ENCODE data around the gene COL26A1. TPM values are rescaled to one million over a fixed set of nuclear protein-coding genes. Genes with fewer than 3 reads are reported as not detected.
"Not testable (repeated sequence)": the region's sequence is repeated elsewhere in the genome, so short reads cannot be mapped to it uniquely, and the experiment has no call there.

COL26A1 gene
- total RNA-seq, 1 experiment from 2014 or later = 0.43 TPM

DNA sequence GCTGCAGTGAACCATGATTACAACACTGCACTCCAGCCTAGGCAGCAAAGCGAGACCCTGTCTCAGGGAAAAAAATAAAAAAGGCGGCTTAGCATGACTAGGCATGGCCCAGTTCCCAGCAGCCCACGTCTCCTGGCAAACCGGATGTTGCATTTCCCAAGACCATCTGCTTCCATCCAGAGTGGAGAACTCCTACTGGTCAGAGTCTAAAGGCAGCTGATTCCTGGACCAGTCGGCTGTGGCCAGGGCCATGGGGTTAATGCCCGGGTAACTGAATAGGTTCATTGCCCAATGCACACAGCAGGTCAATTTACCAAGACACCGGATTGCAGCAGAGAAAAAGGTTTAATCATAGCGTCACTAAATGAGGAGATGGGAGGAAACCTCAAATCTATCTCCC is 133.3 kb downstream of the COL26A1 start:
- intact Hi-C loops (cut with micrococcal nuclease; ENCODE audit: unreplicated experiment) = no loop called here
- H3K27me3 ChIP-seq (replicated peaks; ENCODE audit: insufficient read depth, low read depth, low read length, poor library complexity) = no peaks in the 10 kb centered on the region
- peaks cover 3% of the 10 kb centered on the region for H3K4me1 ChIP-seq (ENCODE audit: insufficient read depth, low read length, poor library complexity, severe bottlenecking)
- TF ChIP-seq EZH2 (IDR thresholded peaks at IDR 0.05; ENCODE audit: borderline replicate concordance, low read depth, low read length, poor library complexity, severe bottlenecking) = no peak
- TF ChIP-seq, protein P1, sequence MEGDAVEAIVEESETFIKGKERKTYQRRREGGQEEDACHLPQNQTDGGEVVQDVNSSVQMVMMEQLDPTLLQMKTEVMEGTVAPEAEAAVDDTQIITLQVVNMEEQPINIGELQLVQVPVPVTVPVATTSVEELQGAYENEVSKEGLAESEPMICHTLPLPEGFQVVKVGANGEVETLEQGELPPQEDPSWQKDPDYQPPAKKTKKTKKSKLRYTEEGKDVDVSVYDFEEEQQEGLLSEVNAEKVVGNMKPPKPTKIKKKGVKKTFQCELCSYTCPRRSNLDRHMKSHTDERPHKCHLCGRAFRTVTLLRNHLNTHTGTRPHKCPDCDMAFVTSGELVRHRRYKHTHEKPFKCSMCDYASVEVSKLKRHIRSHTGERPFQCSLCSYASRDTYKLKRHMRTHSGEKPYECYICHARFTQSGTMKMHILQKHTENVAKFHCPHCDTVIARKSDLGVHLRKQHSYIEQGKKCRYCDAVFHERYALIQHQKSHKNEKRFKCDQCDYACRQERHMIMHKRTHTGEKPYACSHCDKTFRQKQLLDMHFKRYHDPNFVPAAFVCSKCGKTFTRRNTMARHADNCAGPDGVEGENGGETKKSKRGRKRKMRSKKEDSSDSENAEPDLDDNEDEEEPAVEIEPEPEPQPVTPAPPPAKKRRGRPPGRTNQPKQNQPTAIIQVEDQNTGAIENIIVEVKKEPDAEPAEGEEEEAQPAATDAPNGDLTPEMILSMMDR (conservative IDR thresholded peaks at IDR 0.05; ENCODE audit: low read depth, low read length) = no peak
- no peak overlapping the region for H3K27ac ChIP-seq (ENCODE audit: low read depth, low read length, poor library complexity, severe bottlenecking)
- no peaks in the 10 kb centered on the region for H3K9me3 ChIP-seq (ENCODE audit: low read depth, low read length, poor library complexity, severe bottlenecking)
- no TSS peak for BruUV-seq (replicated peaks)
- ChIA-PET POLR2A (ENCODE audit: low non-redundant PET) (no interaction called here), CTCF (no interaction called here)
- no peak for DNase-seq (ENCODE audit: low spot score)
- no peaks in the 10 kb centered on the region for H3K36me3 ChIP-seq (ENCODE audit: insufficient read depth, low read length, poor library complexity, severe bottlenecking)
- H3K4me3 ChIP-seq (ENCODE audit: low read depth, low read length, poor library complexity, severe bottlenecking) = no peak overlapping the region

DNA sequence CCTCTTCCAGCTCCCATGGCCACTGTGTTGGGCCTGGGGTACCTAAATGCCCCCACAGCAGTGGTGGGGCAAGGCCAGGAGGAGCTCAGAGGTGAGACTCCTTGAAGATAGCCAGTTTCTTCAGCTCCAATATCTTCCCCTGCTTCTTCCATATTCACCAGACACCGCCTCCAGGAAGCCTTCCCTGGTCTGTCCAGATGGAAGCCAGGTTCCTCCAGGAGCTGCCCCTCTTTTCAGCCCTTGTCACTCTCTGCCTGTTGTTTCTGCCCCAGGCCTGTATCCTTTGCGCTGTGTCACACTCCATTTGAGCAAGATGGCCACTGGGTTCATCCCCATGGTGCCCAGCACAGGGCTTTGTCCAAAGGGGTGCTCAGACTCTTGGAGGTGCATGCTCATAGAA is 138.7 kb downstream of the COL26A1 start:
- intact Hi-C loops (cut with micrococcal nuclease; ENCODE audit: unreplicated experiment) = loop anchor here (10.0 kb wide), 1 partner anchor 177 kb away; the partner anchor contains the start of gene IFT22
- CTCF ChIA-PET = interaction anchor here (0.7 kb wide), 1 partner anchor 767 kb away, joined by 9 read pairs; no protein-coding TSS in a partner anchor
- no TSS peak for BruUV-seq (replicated peaks)

DNA sequence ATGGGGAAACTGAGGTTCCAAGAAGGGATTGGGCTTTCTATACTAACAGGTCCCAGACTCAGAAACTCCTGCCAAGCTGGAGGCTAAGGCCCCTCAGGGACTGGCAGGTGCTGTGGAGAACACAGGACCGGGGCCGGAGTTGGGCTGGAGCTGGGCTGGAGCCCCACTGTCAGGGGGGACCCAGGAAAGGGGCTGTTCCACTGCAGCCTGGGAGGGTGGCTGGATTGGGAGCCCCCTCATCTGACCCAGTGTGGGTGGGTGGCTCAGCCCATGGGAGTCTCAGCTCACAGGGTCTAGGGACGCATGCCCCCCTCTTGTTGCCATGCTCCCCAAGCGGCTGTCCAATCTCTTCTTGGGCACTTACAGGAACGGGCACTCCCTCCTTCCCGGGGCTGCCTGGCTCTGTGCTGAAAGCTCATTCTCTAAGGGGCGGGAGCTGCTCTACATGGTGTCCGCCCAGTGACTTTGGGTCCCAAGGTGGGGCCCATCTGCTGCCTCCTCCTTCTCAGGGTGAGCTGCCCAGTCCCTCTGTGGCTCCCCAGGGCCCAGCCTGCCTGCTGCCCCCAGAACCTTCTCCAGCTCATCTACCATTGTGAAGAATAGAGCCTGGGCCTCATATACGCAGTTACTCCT is 139.9 kb downstream of the COL26A1 start:
- H3K36me3 ChIP-seq (ENCODE audit: insufficient read depth, low read length, poor library complexity, severe bottlenecking) = no peaks in the 10 kb centered on the region
- H3K27me3 ChIP-seq (replicated peaks; ENCODE audit: insufficient read depth, low read depth, low read length, poor library complexity) = no peaks in the 10 kb centered on the region
- no peak for DNase-seq (ENCODE audit: low spot score)
- H3K4me1 ChIP-seq (ENCODE audit: insufficient read depth, low read length, poor library complexity, severe bottlenecking) = no peaks in the 10 kb centered on the region
- no peak for TF ChIP-seq EZH2 (IDR thresholded peaks at IDR 0.05; ENCODE audit: borderline replicate concordance, low read depth, low read length, poor library complexity, severe bottlenecking)
- TF ChIP-seq, protein P1 (conservative IDR thresholded peaks at IDR 0.05; ENCODE audit: low read depth, low read length) = no peak
- no peaks in the 10 kb centered on the region for H3K9me3 ChIP-seq (ENCODE audit: low read depth, low read length, poor library complexity, severe bottlenecking)
- intact Hi-C loops (cut with micrococcal nuclease; ENCODE audit: unreplicated experiment) = loop anchor here (10.0 kb wide), 1 partner anchor 178 kb away; the partner anchor contains the start of gene IFT22
- BruUV-seq (replicated peaks) = no TSS peak
- H3K27ac ChIP-seq (ENCODE audit: low read depth, low read length, poor library complexity, severe bottlenecking) = no peak overlapping the region
- ChIA-PET CTCF (no interaction called here), POLR2A (ENCODE audit: low non-redundant PET) (no interaction called here)
- no peak overlapping the region for H3K4me3 ChIP-seq (ENCODE audit: low read depth, low read length, poor library complexity, severe bottlenecking)

More for the DNA sequence above, 138.7 kb downstream of the COL26A1 start:
- Histone ChIP-seq H3K4me3 (ENCODE audit: low read depth, low read length, poor library complexity, severe bottlenecking) (no peak overlapping the region), H3K27ac (ENCODE audit: low read depth, low read length, poor library complexity, severe bottlenecking) (no peak overlapping the region), H3K36me3 (ENCODE audit: insufficient read depth, low read length, poor library complexity, severe bottlenecking) (no peaks in the 10 kb centered on the region), H3K4me1 (ENCODE audit: insufficient read depth, low read length, poor library complexity, severe bottlenecking) (no peaks in the 10 kb centered on the region), H3K27me3 (replicated peaks; ENCODE audit: insufficient read depth, low read depth, low read length, poor library complexity) (no peaks in the 10 kb centered on the region), H3K9me3 (ENCODE audit: low read depth, low read length, poor library complexity, severe bottlenecking) (no peaks in the 10 kb centered on the region)
- no peak for TF ChIP-seq EZH2 (IDR thresholded peaks at IDR 0.05; ENCODE audit: borderline replicate concordance, low read depth, low read length, poor library complexity, severe bottlenecking)
- TF ChIP-seq, protein P1 (conservative IDR thresholded peaks at IDR 0.05; ENCODE audit: low read depth, low read length) = no peak
- POLR2A ChIA-PET (ENCODE audit: low non-redundant PET) = no interaction called here
- no peak for DNase-seq (ENCODE audit: low spot score)

DNA sequence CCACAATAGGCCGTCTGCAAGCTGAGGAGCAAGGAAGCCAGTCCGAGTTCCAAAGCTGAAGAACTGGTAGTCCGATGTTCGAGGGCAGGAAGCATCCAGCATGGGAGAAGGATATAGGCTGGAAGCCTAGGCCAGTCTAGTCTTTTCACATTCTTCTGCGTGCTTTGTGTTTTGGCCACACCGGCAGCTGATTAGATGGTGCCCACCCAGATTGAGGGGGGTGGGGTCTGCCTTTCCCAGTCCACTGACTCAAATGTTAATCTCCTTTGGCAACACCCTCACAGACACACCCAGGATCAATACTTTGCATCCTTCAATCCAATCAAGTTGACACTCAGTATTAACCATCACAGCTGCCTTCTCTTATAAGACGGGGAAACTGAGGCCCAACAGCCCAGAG is 142.8 kb downstream of the COL26A1 start:
- H3K9me3 ChIP-seq (ENCODE audit: low read depth, low read length, poor library complexity, severe bottlenecking); H3K27me3 ChIP-seq (replicated peaks; ENCODE audit: insufficient read depth, low read depth, low read length, poor library complexity); H3K4me1 ChIP-seq (ENCODE audit: insufficient read depth, low read length, poor library complexity, severe bottlenecking); H3K36me3 ChIP-seq (ENCODE audit: insufficient read depth, low read length, poor library complexity, severe bottlenecking); H3K27ac ChIP-seq (ENCODE audit: low read depth, low read length, poor library complexity, severe bottlenecking); BruUV-seq (replicated peaks); H3K4me3 ChIP-seq (ENCODE audit: low read depth, low read length, poor library complexity, severe bottlenecking); CTCF ChIA-PET; DNase-seq (ENCODE audit: low spot score); POLR2A ChIA-PET (ENCODE audit: low non-redundant PET): not testable (repeated sequence)
- intact Hi-C loops (cut with micrococcal nuclease; ENCODE audit: unreplicated experiment) = loop anchor here (10.0 kb wide), 1 partner anchor 181 kb away; the partner anchor contains the start of gene IFT22

All from A673 (cell line).